B cell (primary cell): Measurements from ENCODE around the gene MMP3. TPM values are rescaled to one million over a fixed set of nuclear protein-coding genes. Genes with fewer than 3 reads are reported as not detected.

Experiments
- ATAC-seq: fragments of 200-7000 bp; cut with Tn5 transposase; one replicate; pipeline ENCODE4 v1.10.0; 2021; ENCODE audit warnings: low read depth, mild to moderate bottlenecking, moderate number of reproducible peaks, moderate library complexity
- CTCF ChIA-PET: fragments of 350-600 bp; sonication (Branson Sonifier 250); formaldehyde crosslinking; loops from one replicate; lab custom pipeline; 2021; ENCODE audit warnings: antibody characterized with exemption, inconsistent platforms; lab: Charles Lee
- POLR2A ChIA-PET: fragments of 350-600 bp; sonication (Branson Sonifier 250); formaldehyde crosslinking; loops from one replicate; lab custom pipeline; 2021; ENCODE audit warnings: antibody characterized with exemption; lab: Charles Lee
- DNase-seq: peaks from one replicate; pipeline ENCODE4 v3.0.0; 2013
- H2AFZ ChIP-seq: 2 replicates; pipeline ENCODE4 v1.6.1; 2012; ENCODE audit warnings: mild to moderate bottlenecking, low read depth, low read length; ENCODE audit not compliant: insufficient read depth, poor library complexity, severe bottlenecking
- H3K27ac ChIP-seq, 2 donors: 1 replicate in 1 of 2; 2 replicates in 1 of 2; pipeline ENCODE4 v1.5.1; 2012 to 2013; ENCODE audit warnings: low read length in 2 of 2, mild to moderate bottlenecking in 2 of 2, moderate library complexity in 1 of 2
- H3K27me3 ChIP-seq, 4 experiments: fragments of 200-600 bp in 1 of 4; sonication (generic) in 1 of 4; replicated peaks in 1 of 4; 1 replicate in 2 of 4; 2 replicates in 2 of 4; pipeline versions ENCODE4 v1.6.1 to v1.7.0; 2013 to 2016; ENCODE audit warnings: low read length in 3 of 4, mild to moderate bottlenecking in 2 of 4, mixed read lengths in 1 of 4, moderate library complexity in 1 of 4; ENCODE audit not compliant: insufficient read depth in 4 of 4, control insufficient read depth in 3 of 4; ENCODE audit errors: control extremely low read depth in 1 of 4
- H3K36me3 ChIP-seq, 2 experiments: replicated peaks in 1 of 2; 1 replicate in 1 of 2; 2 replicates in 1 of 2; pipeline versions ENCODE4 v1.6.1 to v1.7.1; 2013; ENCODE audit warnings: low read length in 1 of 2; ENCODE audit not compliant: insufficient read depth in 2 of 2, control insufficient read depth in 1 of 2; ENCODE audit errors: control extremely low read depth in 1 of 2, extremely low read depth in 1 of 2
- H3K4me1 ChIP-seq, 2 donors: fragments of 200-600 bp in 1 of 2; sonication (generic) in 1 of 2; 1 replicate in 1 of 2; 2 replicates in 1 of 2; pipeline versions ENCODE4 v1.5.1 to v1.6.1; 2013 to 2017; ENCODE audit warnings: low read length in 2 of 2; ENCODE audit not compliant: control insufficient read depth in 2 of 2, insufficient read depth in 2 of 2
- H3K4me2 ChIP-seq: replicated peaks from 2 replicates; pipeline ENCODE3; 2012; ENCODE audit warnings: mild to moderate bottlenecking, low read depth, low read length; ENCODE audit not compliant: poor library complexity, severe bottlenecking
- H3K4me3 ChIP-seq, 5 experiments: fragments of 200-600 bp in 1 of 5; sonication (generic) in 1 of 5; 1 replicate in 3 of 5; 2 replicates in 2 of 5; pipeline versions ENCODE4 v1.5.1 to v1.7.0; 2011 to 2016; ENCODE audit warnings: low read length in 4 of 5, mild to moderate bottlenecking in 4 of 5, low read depth in 2 of 5, control low read depth in 1 of 5, moderate library complexity in 1 of 5; ENCODE audit not compliant: insufficient read depth in 1 of 5; ENCODE audit errors: control extremely low read depth in 1 of 5, extremely low read depth in 1 of 5
- H3K79me2 ChIP-seq: fragments of 200-600 bp; sonication (generic); one replicate; pipeline ENCODE4 v1.6.0; 2016; ENCODE audit warnings: low read length; ENCODE audit not compliant: control insufficient read depth, insufficient read depth
- H3K9ac ChIP-seq: fragments of 200-600 bp; sonication (generic); 2 replicates; pipeline ENCODE4 v1.6.1; 2017; ENCODE audit warnings: mild to moderate bottlenecking, low read length, moderate library complexity
- H3K9me3 ChIP-seq, 3 donors: one replicate each; pipeline versions ENCODE4 v1.6.1 to v1.7.1; 2013; ENCODE audit warnings: low read length in 2 of 3; ENCODE audit not compliant: control insufficient read depth in 2 of 3, insufficient read depth in 1 of 3; ENCODE audit errors: control extremely low read depth in 1 of 3
- H4K20me1 ChIP-seq: 2 replicates; pipeline ENCODE4 v1.6.0; 2012; ENCODE audit warnings: mild to moderate bottlenecking, low read length; ENCODE audit not compliant: insufficient read depth, control insufficient read depth, poor library complexity, severe bottlenecking
- H3K27ac Mint-ChIP-seq: one replicate; pipeline ENCODE4 v1.8.0; 2021; ENCODE audit warnings: mixed read lengths
- H3K27me3 Mint-ChIP-seq: one replicate; pipeline ENCODE4 v1.8.0; 2021; ENCODE audit warnings: mixed read lengths
- H3K4me1 Mint-ChIP-seq: one replicate; pipeline ENCODE4 v1.8.0; 2021; ENCODE audit warnings: mixed read lengths
- H3K4me3 Mint-ChIP-seq: one replicate; pipeline ENCODE4 v1.8.0; 2021; ENCODE audit warnings: mixed read lengths
- H3K9me3 Mint-ChIP-seq: one replicate; pipeline ENCODE4 v1.8.0; 2022; ENCODE audit warnings: mixed read lengths; ENCODE audit not compliant: insufficient read depth
- CTCF ChIP-seq: fragments of 200-600 bp; IDR thresholded peaks from one replicate; pipeline ENCODE4 v1.8.0; 2022; ENCODE audit warnings: antibody characterized with exemption, mild to moderate bottlenecking
- EZH2 ChIP-seq: IDR thresholded peaks from 2 replicates; pipeline ENCODE4 v1.6.1; 2012; ENCODE audit warnings: borderline replicate concordance, low read depth, mild to moderate bottlenecking, moderate library complexity, low read length; ENCODE audit not compliant: insufficient read depth, poor library complexity, severe bottlenecking
- WGBS: methylation state at CpG from one replicate; pipeline ENCODE4 v1.1.5; 2013; ENCODE audit warnings: missing lambda C conversion rate; ENCODE audit not compliant: insufficient coverage; 5-methylcytosine and 5-hydroxymethylcytosine counted together
- intact Hi-C: fragments of 100-400 bp; cut with micrococcal nuclease; formaldehyde crosslinking; loops from one replicate; pipeline ENCODE4 v1.10.0; 2022
- polyA plus RNA-seq: library from polyadenylated mRNA; depleted of rRNA; stranded (reverse); fragments of >200 nt; gene quantifications from 2 replicates; pipeline ENCODE4 v1.2.3, GENCODE V29; 2012
- total RNA-seq, 2 donors: library from RNA; stranded (reverse); fragments of 120-200 nt in 1 of 2; gene quantifications; 1 replicate in 1 of 2; 2 replicates in 1 of 2; pipeline versions ENCODE4 v1.2.3 to v1.2.4, GENCODE V29; 2013 to 2022

MMP3 gene
- total and polyA plus RNA-seq, 2 donors (not counting 1 experiment from before 2014, with no cell fraction given), result not detected

DNA sequence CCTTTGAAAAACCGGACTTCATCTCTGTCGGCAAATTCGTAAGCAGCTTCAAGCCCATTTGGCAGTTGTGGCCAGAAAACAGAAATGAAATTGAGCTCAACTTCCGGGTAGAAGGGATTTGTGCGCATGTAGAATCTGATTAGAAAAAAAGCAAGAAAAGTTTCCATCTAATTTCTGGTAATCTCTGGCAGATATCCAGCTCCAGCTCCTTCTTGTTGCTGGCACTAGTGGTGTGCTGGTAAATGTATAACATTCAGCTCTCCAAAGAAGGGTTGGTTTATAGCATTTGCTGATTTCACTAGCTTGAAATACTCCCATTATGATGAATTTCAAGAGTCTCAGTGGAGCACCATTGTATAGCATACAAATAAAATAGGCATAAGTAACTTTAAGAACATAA lies 50.8 kb downstream of the MMP3 start:
- intact Hi-C loops, result no loop called here
- Histone ChIP-seq H3K36me3 (no peaks in the 10 kb centered on the region), H3K4me3 (no peak overlapping the region), H3K9ac (no peak overlapping the region), H3K9me3 (no peaks in the 10 kb centered on the region), H4K20me1 (no peaks in the 10 kb centered on the region), H3K27ac (no peak overlapping the region), H3K4me2 (no peak overlapping the region), H3K27me3 (no peaks in the 10 kb centered on the region), H2AFZ (no peak overlapping the region), H3K4me1 (no peaks in the 10 kb centered on the region), H3K79me2 (no peaks in the 10 kb centered on the region)
- DNase-seq (no peak), ATAC-seq (no peak)
- CTCF ChIA-PET, result interaction anchor here (0.8 kb wide), 1 partner anchor 53 kb away, joined by 3 read pairs; no protein-coding TSS in a partner anchor
- Mint-ChIP-seq H3K9me3 (no peaks in the 10 kb centered on the region), H3K27me3 (peaks cover 8% of the 10 kb centered on the region), H3K27ac (no peak overlapping the region), H3K4me1 (no peaks in the 10 kb centered on the region), H3K4me3 (no peak overlapping the region)
- TF ChIP-seq CTCF, result no peak
- WGBS, result 90% methylated on average over 4 of the region's 5 CpGs
- POLR2A ChIA-PET, result no interaction called here

DNA sequence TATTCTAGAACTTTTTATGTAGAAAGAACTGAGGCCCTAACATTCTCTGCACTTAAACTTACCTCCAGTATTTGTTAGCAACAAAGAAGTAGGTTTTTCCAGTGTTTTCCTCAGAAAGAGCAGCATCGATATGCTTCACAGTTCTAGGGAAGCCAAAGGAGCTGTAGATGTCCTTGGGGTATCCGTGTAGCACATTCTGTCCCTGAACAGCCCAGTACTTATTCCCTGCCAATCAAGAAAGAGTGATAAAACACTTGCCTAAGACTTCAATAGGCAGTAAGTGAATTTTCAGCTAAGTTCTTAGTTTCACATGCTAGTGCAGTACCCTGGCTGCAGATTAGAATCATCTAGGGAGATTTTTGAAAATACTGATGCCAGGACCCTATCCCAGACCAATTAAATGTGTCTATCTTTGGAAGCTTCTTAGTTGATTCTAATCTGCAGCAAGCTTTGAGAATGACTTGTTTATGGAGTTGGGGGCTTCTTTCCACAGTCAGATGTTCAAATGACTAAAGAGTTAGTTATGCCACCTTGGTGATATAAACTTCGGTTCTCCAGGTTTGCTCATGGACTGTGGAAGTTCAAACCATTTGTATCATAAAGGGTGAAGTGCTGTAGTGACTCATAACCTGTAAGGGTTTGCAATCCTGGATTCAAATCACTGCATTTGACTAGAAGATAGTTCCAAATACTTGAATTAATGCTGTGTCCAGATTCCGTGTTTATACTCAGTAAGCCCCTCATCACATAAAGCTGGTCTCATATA lies 52.0 kb downstream of the MMP3 start:
- H3K27me3 ChIP-seq, result peaks cover 0 to under 1% (median 0%) of the 10 kb centered on the region in 4 experiments
- H3K9me3 ChIP-seq, result no peaks in the 10 kb centered on the region
- H4K20me1 ChIP-seq, result no peaks in the 10 kb centered on the region
- intact Hi-C loops, result no loop called here
- WGBS, result 87% methylated on average over 3 of the region's 4 CpGs
- Mint-ChIP-seq H3K4me3 (no peak overlapping the region), H3K27ac (no peak overlapping the region), H3K9me3 (no peaks in the 10 kb centered on the region), H3K4me1 (no peaks in the 10 kb centered on the region), H3K27me3 (peaks cover 8% of the 10 kb centered on the region)
- TF ChIP-seq EZH2, result no peak
- TF ChIP-seq CTCF, result no peak
- ChIA-PET POLR2A (no interaction called here), CTCF (no interaction called here)
- no peak overlapping the region for H3K27ac ChIP-seq
- H3K36me3 ChIP-seq, result no peaks in the 10 kb centered on the region
- ATAC-seq, result no peak
- H2AFZ ChIP-seq, result no peak overlapping the region
- H3K4me3 ChIP-seq, result no peak overlapping the region
- no peak for DNase-seq
- no peaks in the 10 kb centered on the region for H3K4me1 ChIP-seq
- H3K9ac ChIP-seq, result no peak overlapping the region
- no peak overlapping the region for H3K4me2 ChIP-seq
- H3K79me2 ChIP-seq, result no peaks in the 10 kb centered on the region
